Activated CD4-positive, alpha-beta T cell treated with anti-CD3 and anti-CD28 coated beads, Interleukin-2, Interleukin-4, amounts not matched to agents 100 ng/mL and 50 ng/mL, durations not matched to agents 16 hours and 8 hours (primary cell): ENCODE measurements around the gene MELTF.

ENCODE experiments used
- DNase-seq: peaks from one replicate; pipeline ENCODE4 v3.0.0-alpha.2; 2020; ENCODE audit warnings: low spot score

The MELTF gene

GRCh38 chr3:197009532-197010019 lies 20.0 kb downstream of the MELTF start:
- no peak for DNase-seq

- no peak for DNase-seq
These were observed 21.0 kb downstream of the MELTF start for GRCh38 chr3:197008436-197009209.

GRCh38 chr3:197007953-197008352 lies 21.7 kb downstream of the MELTF start:
- DNase-seq = no peak

- DNase-seq = no peak
These were observed 22.2 kb downstream of the MELTF start for GRCh38 chr3:197007296-197007940.

DNA sequence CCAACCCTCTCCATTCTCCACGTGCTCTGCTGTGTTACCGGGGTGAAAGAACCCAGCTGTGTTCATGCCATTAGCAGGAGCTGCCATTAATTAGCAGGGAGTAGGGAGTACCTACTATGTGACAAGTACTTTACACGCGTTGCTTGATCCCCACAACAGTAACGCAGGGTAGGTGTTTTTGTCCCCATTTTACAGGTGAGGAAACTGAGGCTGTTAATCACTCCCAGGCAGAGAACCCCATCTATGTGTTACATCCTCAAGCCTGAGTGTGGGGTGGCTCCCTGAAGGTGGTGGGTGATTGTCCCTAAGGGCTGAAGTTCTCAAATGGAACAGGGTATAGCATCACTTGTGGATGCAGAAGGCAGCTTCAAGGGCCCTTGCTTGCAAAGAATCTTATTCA lies 22.8 kb downstream of the MELTF start:
- no peak for DNase-seq

DNA sequence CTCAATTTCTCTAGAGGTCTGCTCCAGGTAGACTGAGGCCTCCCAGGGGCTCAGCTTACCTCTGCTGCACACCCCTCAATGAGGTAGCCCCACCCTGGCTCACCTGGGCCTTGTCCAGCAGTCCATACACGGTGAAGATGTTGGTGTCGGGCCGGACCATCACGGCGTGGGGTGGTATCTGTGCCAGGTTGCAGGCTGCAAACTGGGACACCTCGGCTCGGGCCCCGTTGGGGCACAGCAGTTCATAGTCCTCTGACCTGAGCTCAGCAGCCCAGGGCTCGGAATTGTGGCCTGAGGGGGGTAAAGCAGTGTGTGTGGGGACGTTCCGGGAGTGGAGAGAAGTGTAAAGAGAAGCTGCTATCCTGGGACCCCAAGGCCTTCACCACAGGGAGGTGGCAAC lies 23.2 kb downstream of the MELTF start:
- DNase-seq = no peak

DNA sequence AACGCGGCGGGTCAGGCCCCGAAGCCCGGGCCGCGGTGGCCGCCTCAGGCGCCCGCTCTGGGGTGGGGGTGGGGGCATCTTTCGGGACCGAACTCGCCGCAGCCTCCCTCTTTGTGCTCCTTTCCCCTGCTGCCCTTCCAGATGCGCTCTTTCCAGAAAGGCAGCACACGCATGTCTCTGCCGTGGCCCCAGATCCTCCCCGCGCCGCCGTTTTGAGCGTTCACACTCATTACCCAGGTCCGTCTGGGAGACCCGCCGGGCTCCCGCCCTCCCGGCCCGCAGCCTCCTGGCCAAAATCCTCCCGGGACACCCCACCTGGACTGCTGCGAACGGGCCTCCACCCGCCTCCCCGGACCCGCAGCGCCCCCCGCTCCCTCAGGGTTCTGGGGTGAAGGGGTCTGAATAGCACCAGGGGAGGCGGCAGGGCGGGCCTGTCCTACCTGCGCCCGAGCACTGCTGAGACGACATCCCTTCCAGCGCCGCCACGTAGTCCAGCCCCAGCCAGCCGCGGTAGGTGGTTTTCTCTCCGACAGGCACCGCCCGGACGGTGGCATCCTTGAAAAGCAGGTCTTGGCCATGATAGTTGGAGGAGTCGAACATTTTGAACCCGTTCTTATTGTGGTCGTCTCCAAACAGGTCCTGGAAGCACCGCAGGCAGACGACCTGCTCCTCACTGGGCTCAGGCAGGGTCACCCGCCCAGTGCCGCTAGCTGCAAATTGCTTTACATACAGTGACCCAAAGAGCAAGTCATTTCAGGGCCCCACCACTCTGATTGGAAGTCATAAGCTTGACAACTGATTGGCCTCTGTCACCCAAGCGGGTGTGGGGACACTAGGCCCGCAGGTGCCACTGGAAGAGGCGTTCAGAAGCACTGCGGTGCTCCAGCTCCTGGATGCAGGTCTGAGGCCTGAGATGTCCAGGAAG lies 25.9 kb downstream of the MELTF start:
- DNase-seq = no peak

DNA sequence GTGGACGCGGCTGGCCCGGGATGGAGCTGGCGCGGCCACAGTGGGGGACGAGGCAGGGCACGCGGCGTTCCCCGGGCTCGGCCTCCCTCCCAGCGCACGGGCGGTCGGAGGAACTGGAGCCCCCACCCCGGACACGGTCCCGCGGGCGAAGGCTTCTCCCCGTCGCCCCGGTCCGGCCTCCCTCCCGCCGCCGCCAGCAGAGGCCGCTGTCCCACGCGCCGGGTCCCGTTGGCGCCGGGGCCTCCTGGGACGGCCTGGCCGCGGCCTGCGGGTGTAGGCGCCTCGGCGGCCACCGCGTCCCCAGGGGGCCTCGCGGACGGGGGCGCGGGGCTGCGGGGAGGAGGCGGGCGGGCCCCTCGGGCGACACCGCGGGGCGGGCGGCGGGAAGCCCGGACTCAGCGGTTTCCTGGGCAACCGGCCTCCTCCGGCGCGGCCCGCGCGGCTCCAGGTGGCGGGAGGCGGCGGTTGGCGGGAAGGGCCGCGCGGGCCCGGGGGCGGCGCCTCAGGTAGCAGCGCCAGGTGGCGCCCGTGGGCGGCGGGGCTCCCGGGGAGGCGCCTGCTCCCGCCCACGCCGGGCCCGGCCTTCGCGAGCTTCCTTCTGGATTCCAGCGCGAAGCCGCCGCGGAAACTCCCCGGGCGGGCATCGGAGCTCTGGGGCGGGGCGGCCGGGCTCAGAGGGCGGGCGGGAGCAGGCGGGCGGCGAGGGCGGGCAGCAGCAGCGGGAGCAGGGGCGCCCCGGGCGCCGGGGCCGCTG lies 26.7 kb downstream of the MELTF start:
- DNase-seq = peak; percentile 71

DNA sequence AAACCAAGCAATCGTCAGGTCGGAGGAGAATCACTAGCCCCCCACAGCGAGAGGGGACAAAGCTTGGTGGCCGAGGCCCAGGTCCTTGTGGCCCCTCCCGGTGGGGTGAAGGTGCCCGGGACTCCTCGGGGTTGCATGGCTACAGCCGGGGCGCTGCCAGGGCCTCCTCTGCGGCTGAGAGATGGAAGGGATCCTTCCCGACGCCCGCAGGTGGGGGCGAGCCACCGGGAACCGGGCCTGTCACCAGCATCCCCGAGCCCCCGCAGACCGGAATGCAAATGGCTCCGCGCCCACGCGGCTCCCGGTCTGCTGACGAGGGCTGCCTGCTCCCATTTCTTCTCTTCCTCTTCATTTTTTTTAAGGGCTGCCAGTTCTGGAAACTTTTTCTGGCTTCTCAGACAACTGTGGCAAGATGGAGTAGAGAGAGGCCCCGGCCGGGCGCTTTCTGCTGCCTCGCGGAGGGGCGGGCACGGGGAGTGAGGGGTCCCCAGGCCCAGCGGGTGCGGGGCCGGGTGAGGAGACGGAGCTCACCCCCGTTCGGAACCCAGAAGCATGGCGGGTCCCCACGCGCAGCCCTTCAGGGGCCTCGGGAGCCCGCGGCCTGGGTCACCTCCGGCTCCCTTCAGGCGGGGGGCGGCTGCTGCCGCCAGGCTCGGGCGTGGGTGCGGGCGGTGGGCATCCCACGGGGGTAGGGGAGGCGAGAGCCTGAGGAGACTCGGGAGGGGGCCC lies 27.5 kb downstream of the MELTF start:
- DNase-seq = no peak

- DNase-seq = no peak
These were observed 28.3 kb downstream of the MELTF start for GRCh38 chr3:197001106-197001971.

DNA sequence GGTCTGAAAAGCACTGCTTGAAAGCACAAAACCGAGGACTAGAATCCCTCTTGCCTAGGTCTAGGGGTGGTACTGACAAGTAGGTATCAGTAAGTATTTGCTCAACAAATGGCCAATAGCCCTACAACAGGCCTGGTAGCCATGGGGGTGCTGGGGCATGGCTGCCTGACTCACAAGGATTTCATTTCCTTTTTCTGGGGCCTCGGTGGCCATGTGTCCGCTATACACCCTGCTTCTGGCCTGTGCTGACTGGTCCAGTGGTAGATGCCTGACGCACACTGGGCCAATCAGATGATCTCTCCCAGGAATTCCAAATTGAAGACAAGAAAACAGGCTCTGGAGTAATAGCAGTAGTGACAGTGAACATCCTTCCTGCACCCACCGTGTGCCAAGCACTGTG lies 29.4 kb downstream of the MELTF start:
- DNase-seq = no peak

DNA sequence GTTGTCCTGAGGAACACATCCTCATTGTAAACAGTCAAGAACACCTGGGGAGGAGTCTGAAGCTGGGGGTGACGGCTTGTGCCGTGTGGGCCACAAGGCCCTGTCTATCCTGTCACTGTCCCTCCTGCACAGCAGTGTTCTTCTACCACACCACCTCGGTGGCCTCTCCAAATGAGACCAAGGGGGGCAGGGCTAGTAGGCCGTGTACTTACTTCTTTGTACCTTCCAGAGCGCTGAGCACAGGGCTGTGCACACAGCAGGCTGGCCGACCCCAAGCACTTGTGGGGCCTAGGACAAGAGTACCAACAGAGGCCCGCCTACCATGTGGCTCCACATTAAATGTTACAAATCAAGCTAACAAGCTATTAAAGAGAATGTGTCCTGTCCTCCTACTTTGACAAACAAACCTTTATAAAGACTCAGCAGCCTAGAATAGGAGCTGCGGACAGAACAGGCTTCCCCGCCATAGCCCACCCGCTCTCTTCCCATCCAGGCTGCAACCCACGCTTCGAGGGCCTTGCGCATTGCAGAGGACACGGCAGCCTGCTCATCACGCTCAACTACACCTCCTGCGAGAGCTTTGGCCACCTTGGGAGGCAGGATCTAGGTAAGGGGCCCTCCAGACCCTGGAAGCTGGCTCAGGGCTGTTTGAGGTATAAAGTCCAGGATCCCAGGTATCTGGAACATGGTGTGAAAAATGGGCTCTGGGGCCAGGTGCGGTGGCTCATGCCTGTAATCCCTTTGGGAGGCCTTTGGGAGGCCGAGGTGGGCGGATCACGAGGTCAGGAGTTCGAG lies 30.5 kb downstream of the MELTF start:
- no peak for DNase-seq

DNA sequence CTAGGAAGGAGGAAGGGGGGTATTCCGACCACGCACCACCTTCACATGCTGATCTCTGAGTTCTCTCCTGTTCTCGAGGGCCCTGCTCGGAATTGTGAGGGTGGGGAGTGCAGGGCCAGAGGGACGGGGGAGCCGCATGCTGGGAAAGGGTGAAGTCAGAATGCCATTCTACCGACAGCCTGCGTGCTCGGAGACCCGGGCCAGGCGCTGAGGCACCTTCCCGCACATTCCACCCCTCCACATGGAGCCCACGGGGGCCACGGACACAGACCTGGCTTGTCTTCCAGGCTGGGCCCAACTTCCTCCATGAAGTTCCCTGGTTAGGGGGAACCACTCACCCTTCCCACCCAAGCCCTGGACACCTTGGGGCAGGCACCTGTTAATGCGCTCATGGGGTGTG lies 32.3 kb downstream of the MELTF start:
- no peak for DNase-seq

DNA sequence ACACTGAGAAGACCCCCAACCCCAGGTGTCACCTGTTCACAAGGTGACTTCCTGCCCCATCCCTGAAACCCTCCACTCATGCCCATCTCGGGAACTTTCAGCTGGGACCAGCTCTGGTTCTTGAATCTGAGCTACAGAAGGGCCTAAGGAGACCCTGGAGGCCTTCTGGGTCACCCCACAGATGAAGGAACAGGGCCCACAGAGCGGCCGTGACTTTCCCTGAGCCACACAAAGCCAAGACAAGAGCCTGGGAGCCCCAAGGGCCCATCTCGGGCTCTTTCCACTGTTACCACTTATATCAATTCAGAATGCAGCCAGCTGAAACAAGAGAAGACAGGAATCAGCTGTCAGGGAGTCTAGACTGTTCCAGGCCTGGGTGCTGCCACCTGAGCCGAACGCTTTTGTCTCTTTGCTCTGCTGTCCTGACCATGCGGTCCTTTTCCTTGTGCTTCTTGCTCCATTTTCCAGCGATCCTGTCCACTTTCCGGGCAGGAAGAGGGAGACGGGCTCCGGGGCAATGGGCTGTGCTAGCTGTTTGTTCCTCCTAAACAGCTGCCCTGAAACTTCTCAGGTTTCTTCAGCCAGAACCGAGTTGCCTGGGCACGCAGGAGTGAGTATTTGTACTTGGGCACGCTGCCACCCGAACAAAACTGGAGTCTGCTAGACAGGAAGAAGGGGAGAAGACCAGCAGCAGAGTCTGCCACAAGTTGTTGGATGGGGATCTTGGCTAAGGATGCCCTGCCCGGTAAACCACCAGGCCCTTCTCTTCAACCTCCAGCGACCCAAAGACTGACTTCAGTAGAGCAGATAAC lies 33.0 kb downstream of the MELTF start:
- no peak for DNase-seq

GRCh38 chr3:196995646-196996355 lies 33.8 kb downstream of the MELTF start:
- no peak for DNase-seq

GRCh38 chr3:196995027-196995426 lies 34.6 kb downstream of the MELTF start:
- DNase-seq = no peak

GRCh38 chr3:196994056-196994455 lies 35.6 kb downstream of the MELTF start:
- DNase-seq = no peak
